WTC11 (cell line): ENCODE data around the gene C6.

Experiments used
- GTF2I ChIP-seq: fragments of 250-450 bp; sonication (Bioruptor Pico); conservative IDR thresholded peaks from 2 replicates; pipeline ENCODE4 v1.4.0; 2021; ENCODE audit warnings: mild to moderate bottlenecking
- NR1H2 ChIP-seq: sonication (generic); formaldehyde crosslinking; IDR thresholded peaks from 2 replicates; pipeline ENCODE4 v1.9.0; 2021; ENCODE audit warnings: mild to moderate bottlenecking, moderate library complexity, missing genetic modification reagents
- SP1 ChIP-seq: sonication (generic); formaldehyde crosslinking; conservative IDR thresholded peaks from 2 replicates; pipeline ENCODE4 v1.8.1; 2022; ENCODE audit warnings: missing genetic modification reagents
- TCF7 ChIP-seq: sonication (generic); formaldehyde crosslinking; IDR thresholded peaks from 2 replicates; pipeline ENCODE4 v1.8.0; 2022; ENCODE audit warnings: mild to moderate bottlenecking, low read depth, missing genetic modification reagents, moderate library complexity
- ZNF512 ChIP-seq: sonication (generic); formaldehyde crosslinking; IDR thresholded peaks from 2 replicates; pipeline ENCODE4 v1.8.1; 2022; ENCODE audit warnings: missing genetic modification reagents, borderline replicate concordance
- TF ChIP-seq, protein P1 (sequence below): fragments of 200-600 bp; IDR thresholded peaks from 2 replicates; pipeline ENCODE4 v1.8.0; 2022; ENCODE audit warnings: antibody characterized with exemption
- TF ChIP-seq, protein P2 (sequence below): sonication (generic); formaldehyde crosslinking; IDR thresholded peaks from 2 replicates; pipeline ENCODE4 v1.8.0; 2023; ENCODE audit warnings: missing genetic modification reagents, mild to moderate bottlenecking, borderline replicate concordance

DNA sequence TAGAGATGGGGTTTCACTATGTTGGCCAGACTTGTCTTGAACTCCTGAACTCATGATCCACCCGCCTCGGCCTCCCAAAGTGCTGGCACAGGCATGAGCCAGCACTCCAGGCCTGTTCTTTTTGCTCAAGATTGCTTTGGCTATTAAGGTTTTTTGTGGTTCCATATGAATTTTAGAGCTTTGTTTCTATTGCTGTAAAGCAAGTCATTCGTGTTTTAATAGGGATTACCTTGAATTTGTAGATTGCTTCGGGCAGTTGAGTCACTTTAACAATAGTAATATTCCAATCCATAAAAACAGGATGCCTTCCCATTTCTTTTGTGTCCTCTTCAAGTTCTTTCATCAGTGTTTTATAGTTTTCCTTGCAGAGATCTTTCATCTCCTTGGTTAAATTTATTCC lies 22.1 kb downstream of the C6 start:
- TF ChIP-seq, protein P1, sequence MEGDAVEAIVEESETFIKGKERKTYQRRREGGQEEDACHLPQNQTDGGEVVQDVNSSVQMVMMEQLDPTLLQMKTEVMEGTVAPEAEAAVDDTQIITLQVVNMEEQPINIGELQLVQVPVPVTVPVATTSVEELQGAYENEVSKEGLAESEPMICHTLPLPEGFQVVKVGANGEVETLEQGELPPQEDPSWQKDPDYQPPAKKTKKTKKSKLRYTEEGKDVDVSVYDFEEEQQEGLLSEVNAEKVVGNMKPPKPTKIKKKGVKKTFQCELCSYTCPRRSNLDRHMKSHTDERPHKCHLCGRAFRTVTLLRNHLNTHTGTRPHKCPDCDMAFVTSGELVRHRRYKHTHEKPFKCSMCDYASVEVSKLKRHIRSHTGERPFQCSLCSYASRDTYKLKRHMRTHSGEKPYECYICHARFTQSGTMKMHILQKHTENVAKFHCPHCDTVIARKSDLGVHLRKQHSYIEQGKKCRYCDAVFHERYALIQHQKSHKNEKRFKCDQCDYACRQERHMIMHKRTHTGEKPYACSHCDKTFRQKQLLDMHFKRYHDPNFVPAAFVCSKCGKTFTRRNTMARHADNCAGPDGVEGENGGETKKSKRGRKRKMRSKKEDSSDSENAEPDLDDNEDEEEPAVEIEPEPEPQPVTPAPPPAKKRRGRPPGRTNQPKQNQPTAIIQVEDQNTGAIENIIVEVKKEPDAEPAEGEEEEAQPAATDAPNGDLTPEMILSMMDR, result no peak
- no peak for TF ChIP-seq SP1 (CRISPR knock-in tag)
- TF ChIP-seq, protein P2, sequence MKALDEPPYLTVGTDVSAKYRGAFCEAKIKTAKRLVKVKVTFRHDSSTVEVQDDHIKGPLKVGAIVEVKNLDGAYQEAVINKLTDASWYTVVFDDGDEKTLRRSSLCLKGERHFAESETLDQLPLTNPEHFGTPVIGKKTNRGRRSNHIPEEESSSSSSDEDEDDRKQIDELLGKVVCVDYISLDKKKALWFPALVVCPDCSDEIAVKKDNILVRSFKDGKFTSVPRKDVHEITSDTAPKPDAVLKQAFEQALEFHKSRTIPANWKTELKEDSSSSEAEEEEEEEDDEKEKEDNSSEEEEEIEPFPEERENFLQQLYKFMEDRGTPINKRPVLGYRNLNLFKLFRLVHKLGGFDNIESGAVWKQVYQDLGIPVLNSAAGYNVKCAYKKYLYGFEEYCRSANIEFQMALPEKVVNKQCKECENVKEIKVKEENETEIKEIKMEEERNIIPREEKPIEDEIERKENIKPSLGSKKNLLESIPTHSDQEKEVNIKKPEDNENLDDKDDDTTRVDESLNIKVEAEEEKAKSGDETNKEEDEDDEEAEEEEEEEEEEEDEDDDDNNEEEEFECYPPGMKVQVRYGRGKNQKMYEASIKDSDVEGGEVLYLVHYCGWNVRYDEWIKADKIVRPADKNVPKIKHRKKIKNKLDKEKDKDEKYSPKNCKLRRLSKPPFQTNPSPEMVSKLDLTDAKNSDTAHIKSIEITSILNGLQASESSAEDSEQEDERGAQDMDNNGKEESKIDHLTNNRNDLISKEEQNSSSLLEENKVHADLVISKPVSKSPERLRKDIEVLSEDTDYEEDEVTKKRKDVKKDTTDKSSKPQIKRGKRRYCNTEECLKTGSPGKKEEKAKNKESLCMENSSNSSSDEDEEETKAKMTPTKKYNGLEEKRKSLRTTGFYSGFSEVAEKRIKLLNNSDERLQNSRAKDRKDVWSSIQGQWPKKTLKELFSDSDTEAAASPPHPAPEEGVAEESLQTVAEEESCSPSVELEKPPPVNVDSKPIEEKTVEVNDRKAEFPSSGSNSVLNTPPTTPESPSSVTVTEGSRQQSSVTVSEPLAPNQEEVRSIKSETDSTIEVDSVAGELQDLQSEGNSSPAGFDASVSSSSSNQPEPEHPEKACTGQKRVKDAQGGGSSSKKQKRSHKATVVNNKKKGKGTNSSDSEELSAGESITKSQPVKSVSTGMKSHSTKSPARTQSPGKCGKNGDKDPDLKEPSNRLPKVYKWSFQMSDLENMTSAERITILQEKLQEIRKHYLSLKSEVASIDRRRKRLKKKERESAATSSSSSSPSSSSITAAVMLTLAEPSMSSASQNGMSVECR (CRISPR knock-in tag), result no peak
- no peak for TF ChIP-seq TCF7
- no peak for TF ChIP-seq NR1H2 (CRISPR knock-in tag)
- no peak for TF ChIP-seq GTF2I (CRISPR knock-in tag)
- no peak for TF ChIP-seq ZNF512 (CRISPR knock-in tag)
